OCI-LY3 (cell line): ENCODE results near the gene RTKN.
"Not testable (repeated sequence)": the region's sequence is repeated elsewhere in the genome, so short reads cannot be mapped to it uniquely, and the experiment has no call there.

ENCODE experiments used
- H2AFZ ChIP-seq: fragments of 200-600, 300-600 bp; shearing (Covaris generic); 2 replicates; pipeline ENCODE4 v1.6.0; 2014; ENCODE audit warnings: antibody characterized with exemption, low read depth, low read length
- H3K27ac ChIP-seq: fragments of 200-600, 300-600 bp; sonication (generic); 2 replicates; pipeline ENCODE4 v1.5.1; 2014; ENCODE audit warnings: mild to moderate bottlenecking, low read length, moderate library complexity, mixed read lengths
- H3K27me3 ChIP-seq: fragments of 200-600, 300-600 bp; sonication (generic); 2 replicates; pipeline ENCODE4 v1.6.1; 2014; ENCODE audit warnings: low read depth, low read length, mixed read lengths
- H3K36me3 ChIP-seq: fragments of 200-600, 300-600 bp; sonication (generic); replicated peaks from 2 replicates; pipeline ENCODE3; 2014; ENCODE audit warnings: low read depth, low read length, mixed read lengths
- H3K4me1 ChIP-seq: fragments of 300-600, 200-600 bp; sonication (generic); 2 replicates; pipeline ENCODE4 v1.6.1; 2014; ENCODE audit warnings: low read length, mixed read lengths
- H3K4me2 ChIP-seq: fragments of 200-600, 300-600 bp; sonication (generic); 2 replicates; pipeline ENCODE4 v1.6.1; 2014; ENCODE audit warnings: low read length, mixed read lengths
- H3K4me3 ChIP-seq: fragments of 300-600, 200-600 bp; sonication (generic); 2 replicates; pipeline ENCODE4 v1.5.1; 2014; ENCODE audit warnings: antibody characterized with exemption, mild to moderate bottlenecking, low read length, moderate library complexity
- H3K79me2 ChIP-seq: fragments of 300-600, 200-600 bp; shearing (Covaris generic); 2 replicates; pipeline ENCODE4 v1.6.1; 2014; ENCODE audit warnings: mild to moderate bottlenecking, low read length, mixed read lengths
- H3K9ac ChIP-seq: fragments of 300-600, 200-600 bp; shearing (Covaris generic); 2 replicates; pipeline ENCODE4 v1.6.0; 2014; ENCODE audit warnings: mild to moderate bottlenecking, low read length, moderate library complexity
- H3K9me3 ChIP-seq: fragments of 200-600, 300-600 bp; shearing (Covaris generic); 2 replicates; pipeline ENCODE4 v1.6.1; 2014; ENCODE audit warnings: low read length, mixed read lengths; ENCODE audit not compliant: insufficient read depth
- H4K20me1 ChIP-seq: fragments of 200-600, 300-600 bp; sonication (generic); 2 replicates; pipeline ENCODE4 v1.6.1; 2016; ENCODE audit warnings: low read length, mixed read lengths; ENCODE audit not compliant: insufficient read depth
- CTCF ChIP-seq: fragments of 200-600, 300-600 bp; sonication (generic); IDR thresholded peaks from 2 replicates; pipeline ENCODE4 v1.5.1; 2014; ENCODE audit warnings: antibody characterized with exemption, low read length, low read depth
- EZH2phosphoT487 ChIP-seq: fragments of 200-600 bp; shearing (Covaris generic); IDR thresholded peaks from 2 replicates; pipeline ENCODE4 v1.6.1; 2018; ENCODE audit warnings: antibody characterized with exemption, mixed run types, low read depth

RTKN gene

GRCh38 chr2:74474481-74474880 lies 32.7 kb upstream of the RTKN start:
- H3K27ac ChIP-seq: no peak overlapping the region
- H3K9me3 ChIP-seq: no peaks in the 10 kb centered on the region
- H3K27me3 ChIP-seq: no peaks in the 10 kb centered on the region
- no peak overlapping the region for H2AFZ ChIP-seq
- peaks cover 20% of the 10 kb centered on the region for H3K36me3 ChIP-seq
- TF ChIP-seq CTCF (no peak), EZH2phosphoT487 (no peak)
- H3K4me3 ChIP-seq: no peak overlapping the region
- H3K4me1 ChIP-seq: peaks cover 11% of the 10 kb centered on the region
- peaks cover 10% of the 10 kb centered on the region for H3K79me2 ChIP-seq
- no peaks in the 10 kb centered on the region for H4K20me1 ChIP-seq
- no peak overlapping the region for H3K9ac ChIP-seq
- no peak overlapping the region for H3K4me2 ChIP-seq

- no peaks in the 10 kb centered on the region for H4K20me1 ChIP-seq
- H2AFZ ChIP-seq: peak overlapping the region; percentile 12; the same call in 1 of the 2 replicates
- H3K36me3 ChIP-seq: peaks cover 20% of the 10 kb centered on the region
- H3K27me3 ChIP-seq: no peaks in the 10 kb centered on the region
- TF ChIP-seq EZH2phosphoT487 (no peak), CTCF (no peak)
- H3K9me3 ChIP-seq: no peaks in the 10 kb centered on the region
- H3K4me1 ChIP-seq: peaks cover 11% of the 10 kb centered on the region
- H3K4me2 ChIP-seq: peak overlapping the region; percentile 80
- peak overlapping the region; percentile 84 for H3K27ac ChIP-seq
- H3K79me2 ChIP-seq: peaks cover 10% of the 10 kb centered on the region
- peak overlapping the region; percentile 81 for H3K9ac ChIP-seq
- peak overlapping the region; percentile 81 for H3K4me3 ChIP-seq
Observed at GRCh38 chr2:74472945-74473258, 31.2 kb upstream of the RTKN start.

- Histone ChIP-seq H3K79me2 (peaks cover 10% of the 10 kb centered on the region), H3K4me2 (peak within 1 kb of the TSS; percentile 80), H3K27me3 (no peaks in the 10 kb centered on the region), H2AFZ (peak within 1 kb of the TSS; percentile 23; the same call in 1 of the 2 replicates), H3K4me1 (peaks cover 11% of the 10 kb centered on the region), H3K27ac (peak within 1 kb of the TSS; percentile 84), H3K4me3 (peak within 1 kb of the TSS; percentile 81), H3K9ac (peak within 1 kb of the TSS; percentile 81), H4K20me1 (no peaks in the 10 kb centered on the region), H3K36me3 (peaks cover 16% of the 10 kb centered on the region), H3K9me3 (no peaks in the 10 kb centered on the region)
- TF ChIP-seq CTCF (no peak), EZH2phosphoT487 (no peak)
Observed at GRCh38 chr2:74472086-74472944, 30.6 kb upstream of the RTKN start, which contains the start of gene MRPL53. Gene MRPL53 (minus strand): TSS chr2:74472680. CDS start chr2:74472660, 20 bp downstream.

DNA sequence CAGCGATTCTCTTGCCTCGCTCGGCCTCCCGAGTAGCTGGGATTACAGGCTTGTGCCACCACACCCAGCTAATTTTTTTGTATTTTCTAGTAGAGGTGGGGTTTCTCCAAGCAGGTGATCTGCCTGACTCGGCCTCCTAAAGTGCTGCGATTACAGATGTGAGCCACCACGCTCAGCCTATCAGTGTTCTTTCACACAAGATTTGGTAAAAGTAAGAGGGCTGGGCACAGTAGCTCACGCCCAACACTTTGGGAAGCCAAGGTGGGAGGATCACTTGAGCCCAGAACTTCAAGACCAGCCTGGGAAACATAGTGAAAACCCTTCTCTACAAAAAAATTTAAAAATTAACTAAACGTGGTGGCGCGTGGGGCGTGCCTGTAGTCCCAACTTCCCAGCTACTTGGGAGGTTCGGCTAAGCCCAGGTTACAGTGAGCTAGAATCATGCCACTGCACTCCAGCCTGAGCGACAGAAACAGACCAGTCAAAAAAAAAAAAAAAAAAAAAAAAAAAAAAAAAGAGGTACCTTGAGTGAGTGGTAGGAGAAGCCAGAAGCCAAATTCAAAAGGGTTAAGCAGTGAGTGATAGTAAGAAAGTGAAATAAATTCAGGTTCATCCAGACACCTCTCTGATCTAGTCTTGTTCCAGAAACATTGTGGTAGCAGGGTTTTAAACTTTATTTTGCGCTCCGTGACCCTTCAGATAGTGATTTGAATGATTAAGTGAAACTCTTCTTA lies 29.8 kb upstream of the RTKN start:
- peak overlapping the region; percentile 80 for H3K4me2 ChIP-seq
- peaks cover 16% of the 10 kb centered on the region for H3K36me3 ChIP-seq
- no peaks in the 10 kb centered on the region for H3K27me3 ChIP-seq
- H3K4me3 ChIP-seq: peak overlapping the region; percentile 81
- peaks cover 11% of the 10 kb centered on the region for H3K4me1 ChIP-seq
- H3K9me3 ChIP-seq: no peaks in the 10 kb centered on the region
- no peak overlapping the region; the same call in 1 of the 2 replicates for H2AFZ ChIP-seq
- H3K79me2 ChIP-seq: peaks cover 10% of the 10 kb centered on the region
- H3K9ac ChIP-seq: peak overlapping the region; percentile 81
- TF ChIP-seq CTCF: no peak
- no peak for TF ChIP-seq EZH2phosphoT487
- H3K27ac ChIP-seq: peak overlapping the region; percentile 84
- no peaks in the 10 kb centered on the region for H4K20me1 ChIP-seq

DNA sequence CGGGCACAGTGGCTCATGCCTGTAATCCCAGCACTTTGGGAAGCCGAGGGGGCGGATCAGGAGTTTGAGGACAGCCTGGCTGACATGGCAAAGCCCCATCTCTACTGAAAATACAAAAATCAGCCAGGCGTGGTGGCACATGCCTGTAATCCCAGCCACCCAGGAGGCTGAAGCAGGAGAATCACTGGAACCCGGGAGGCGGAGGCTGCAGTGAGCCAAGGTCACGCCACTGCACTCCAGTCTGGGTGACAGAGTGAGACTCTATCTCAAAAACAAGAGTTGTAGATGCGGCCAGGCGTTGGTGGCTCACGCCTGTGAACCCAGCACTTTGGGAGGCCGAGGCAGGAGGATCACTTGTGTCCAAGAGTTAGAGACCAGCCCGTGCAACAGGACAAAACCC lies 29.0 kb upstream of the RTKN start:
- peaks cover 14% of the 10 kb centered on the region for H3K79me2 ChIP-seq
- H3K36me3 ChIP-seq: peaks cover 16% of the 10 kb centered on the region
- H3K4me3 ChIP-seq, H4K20me1 ChIP-seq, H3K27me3 ChIP-seq, H3K9ac ChIP-seq, H3K9me3 ChIP-seq, H3K4me2 ChIP-seq, H2AFZ ChIP-seq, H3K27ac ChIP-seq: not testable (repeated sequence)
- H3K4me1 ChIP-seq: peaks cover 15% of the 10 kb centered on the region
